Measurements from ENCODE around the gene OTOR. TPM values are rescaled to one million over a fixed set of nuclear protein-coding genes. Genes with fewer than 3 reads are reported as not detected.
A peak's percentile ranks its signal among the peaks of the same experiment; 100 is the strongest.

OTOR gene
- total RNA-seq, 6 experiments from 2014 or later = not detected

GRCh38 chr20:16729565-16730460 is 18.3 kb upstream of the OTOR start, which contains the start of gene SNRPB2:
SNRPB2 (plus strand) TSS chr20:16730026; CDS start chr20:16731703, 1,677 bp downstream.
- Mint-ChIP-seq H3K36me3 (ENCODE audit: low read depth) (peaks cover 27% of the 10 kb centered on the region), H3K27ac (peak within 1 kb of the TSS; percentile 99), H3K27me3 (ENCODE audit: insufficient read depth) (no peaks in the 10 kb centered on the region), H3K9me3 (no peaks in the 10 kb centered on the region), H3K4me3 (peak within 1 kb of the TSS; percentile 99), H3K4me1 (ENCODE audit: low read depth) (peaks cover 24% of the 10 kb centered on the region)
- peak; percentile 92 for DNase-seq
- peak; percentile 23; the same call in 1 of the 2 replicates for TF ChIP-seq CTCF (IDR thresholded peaks at IDR 0.05)

GRCh38 chr20:16732506-16733152 is 15.5 kb upstream of the OTOR start:
- Mint-ChIP-seq H3K36me3 (ENCODE audit: low read depth) (peaks cover 40% of the 10 kb centered on the region), H3K4me3 (no peak overlapping the region), H3K27ac (no peak overlapping the region), H3K4me1 (ENCODE audit: low read depth) (peaks cover 37% of the 10 kb centered on the region), H3K27me3 (ENCODE audit: insufficient read depth) (no peaks in the 10 kb centered on the region), H3K9me3 (no peaks in the 10 kb centered on the region)
- no peak for TF ChIP-seq CTCF (IDR thresholded peaks at IDR 0.05)
- DNase-seq = no peak

GRCh38 chr20:16740365-16741072 is 7.6 kb upstream of the OTOR start:
- Mint-ChIP-seq H3K36me3 (ENCODE audit: low read depth) (peaks cover 33% of the 10 kb centered on the region), H3K27me3 (ENCODE audit: insufficient read depth) (no peaks in the 10 kb centered on the region; the same call in 1 of the 2 replicates), H3K4me1 (ENCODE audit: low read depth) (peaks cover 6% of the 10 kb centered on the region), H3K4me3 (no peak overlapping the region), H3K27ac (no peak overlapping the region), H3K9me3 (no peaks in the 10 kb centered on the region)
- DNase-seq = no peak
- no peak for TF ChIP-seq CTCF (IDR thresholded peaks at IDR 0.05)

- Mint-ChIP-seq H3K4me3 (no peak overlapping the region), H3K9me3 (no peaks in the 10 kb centered on the region), H3K27ac (no peak overlapping the region), H3K4me1 (ENCODE audit: low read depth) (no peaks in the 10 kb centered on the region), H3K36me3 (ENCODE audit: low read depth) (peaks cover 17% of the 10 kb centered on the region), H3K27me3 (ENCODE audit: insufficient read depth) (no peaks in the 10 kb centered on the region; the same call in 1 of the 2 replicates)
- TF ChIP-seq CTCF (IDR thresholded peaks at IDR 0.05) = no peak
- DNase-seq = no peak
Measured at GRCh38 chr20:16744178-16744807, 3.9 kb upstream of the OTOR start.

GRCh38 chr20:16745204-16745603 is 3.0 kb upstream of the OTOR start:
- no peak for TF ChIP-seq CTCF (IDR thresholded peaks at IDR 0.05)
- no peak overlapping the region for H3K4me3 Mint-ChIP-seq
- no peaks in the 10 kb centered on the region for H3K27me3 Mint-ChIP-seq (ENCODE audit: insufficient read depth)
- H3K27ac Mint-ChIP-seq = no peak overlapping the region
- H3K9me3 Mint-ChIP-seq = no peaks in the 10 kb centered on the region
- no peak for DNase-seq
- peaks cover 12% of the 10 kb centered on the region for H3K36me3 Mint-ChIP-seq (ENCODE audit: low read depth)
- H3K4me1 Mint-ChIP-seq (ENCODE audit: low read depth) = no peaks in the 10 kb centered on the region

All from HFFc6 (cell line).